Measurements from ENCODE around the gene SDHAF4.
"Not testable (repeated sequence)": the region's sequence is repeated elsewhere in the genome, so short reads cannot be mapped to it uniquely, and the experiment has no call there.

The SDHAF4 gene

GRCh38 chr6:70592391-70593117, 25.8 kb downstream of the SDHAF4 start:
- DNase-seq (ENCODE audit: low spot score) = no peak

GRCh38 chr6:70593118-70593486, 26.4 kb downstream of the SDHAF4 start:
- DNase-seq (ENCODE audit: low spot score) = no peak

GRCh38 chr6:70599187-70599586, 32.5 kb downstream of the SDHAF4 start:
- DNase-seq (ENCODE audit: low spot score) = no peak

GRCh38 chr6:70601014-70601413, 34.3 kb downstream of the SDHAF4 start:
- no peak for DNase-seq (ENCODE audit: low spot score)

GRCh38 chr6:70604254-70604653, 37.5 kb downstream of the SDHAF4 start:
- no peak for DNase-seq (ENCODE audit: low spot score)

GRCh38 chr6:70607371-70607770, 40.6 kb downstream of the SDHAF4 start:
- DNase-seq (ENCODE audit: low spot score) = not testable (repeated sequence)

- not testable (repeated sequence) for DNase-seq (ENCODE audit: low spot score)
Observed at GRCh38 chr6:70609181-70609580, 42.5 kb downstream of the SDHAF4 start.

GRCh38 chr6:70616728-70617260, 50.1 kb downstream of the SDHAF4 start:
- no peak for DNase-seq (ENCODE audit: low spot score)

GRCh38 chr6:70620746-70621145, 54.0 kb downstream of the SDHAF4 start:
- no peak for DNase-seq (ENCODE audit: low spot score)

GRCh38 chr6:70622461-70622860, 55.7 kb downstream of the SDHAF4 start:
- DNase-seq (ENCODE audit: low spot score) = no peak

- no peak for DNase-seq (ENCODE audit: low spot score)
Observed at GRCh38 chr6:70625436-70625835, 58.7 kb downstream of the SDHAF4 start.

- DNase-seq (ENCODE audit: low spot score) = no peak
Observed at GRCh38 chr6:70627500-70628254, 60.9 kb downstream of the SDHAF4 start.

- no peak for DNase-seq (ENCODE audit: low spot score)
Observed at GRCh38 chr6:70629929-70630328, 63.2 kb downstream of the SDHAF4 start.

- no peak for DNase-seq (ENCODE audit: low spot score)
Observed at GRCh38 chr6:70633870-70634269, 67.1 kb downstream of the SDHAF4 start.

- no peak for DNase-seq (ENCODE audit: low spot score)
Observed at GRCh38 chr6:70636596-70636995, 69.9 kb downstream of the SDHAF4 start.

GRCh38 chr6:70638468-70638867, 71.7 kb downstream of the SDHAF4 start:
- no peak for DNase-seq (ENCODE audit: low spot score)

Measured in putamen (tissue), 1 donor.